PFSK-1 (cell line): Measurements from ENCODE around the gene LIPC.

Source experiments
- FOXP2 ChIP-seq: optimal IDR thresholded peaks from 2 replicates; pipeline ENCODE3; 2011; ENCODE audit warnings: borderline replicate concordance, control low read depth, inconsistent platforms; ENCODE audit not compliant: insufficient read depth; ENCODE audit errors: extremely low read length, extremely low read depth
- POLR2AphosphoS5 ChIP-seq: IDR thresholded peaks from 2 replicates; pipeline ENCODE4 v1.6.1; 2012; ENCODE audit warnings: low read depth, mild to moderate bottlenecking, control low read depth, low read length, moderate library complexity
- SIN3A ChIP-seq: IDR thresholded peaks from 2 replicates; pipeline ENCODE4 v1.6.1; 2012; ENCODE audit warnings: mild to moderate bottlenecking, low read length, moderate library complexity, borderline replicate concordance; ENCODE audit not compliant: insufficient read depth
- TAF1 ChIP-seq: IDR thresholded peaks from 2 replicates; pipeline ENCODE4 v1.6.1; 2012; ENCODE audit warnings: low read length, control low read depth, borderline replicate concordance; ENCODE audit not compliant: insufficient read depth
- TF ChIP-seq, protein P1 (sequence below), 2 experiments: IDR thresholded peaks; 2 replicates each; pipeline versions ENCODE4 v1.6.1 to v1.8.0; 2011 to 2012; ENCODE audit warnings: low read depth in 2 of 2, low read length in 2 of 2, control low read depth in 1 of 2, inconsistent platforms in 1 of 2, mild to moderate bottlenecking in 1 of 2, moderate library complexity in 1 of 2; ENCODE audit not compliant: insufficient read depth in 1 of 2

LIPC gene

DNA sequence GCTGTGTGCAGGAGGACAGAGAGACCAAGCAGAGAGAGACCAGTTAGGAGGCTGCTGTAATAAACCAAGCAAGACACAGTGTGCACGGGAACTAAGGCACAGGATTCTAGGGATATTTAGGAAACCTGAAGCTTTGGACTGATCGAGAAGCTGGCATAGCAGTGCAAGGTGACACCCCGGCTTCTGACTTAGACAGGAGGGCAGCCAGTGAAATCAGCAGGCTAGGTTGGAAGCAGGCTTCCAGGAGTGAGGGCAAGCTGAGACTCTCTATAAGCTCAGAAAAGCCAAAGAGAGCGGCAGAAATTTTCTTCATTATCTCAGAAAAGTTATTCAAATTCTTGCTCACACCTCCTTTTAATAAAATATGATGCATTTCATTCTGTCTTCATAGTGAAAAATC, 104.6 kb downstream of the LIPC start:
- no peak for TF ChIP-seq TAF1
- no peak for TF ChIP-seq SIN3A
- TF ChIP-seq POLR2AphosphoS5 = no peak
- no peak for TF ChIP-seq FOXP2
- TF ChIP-seq, protein P1, sequence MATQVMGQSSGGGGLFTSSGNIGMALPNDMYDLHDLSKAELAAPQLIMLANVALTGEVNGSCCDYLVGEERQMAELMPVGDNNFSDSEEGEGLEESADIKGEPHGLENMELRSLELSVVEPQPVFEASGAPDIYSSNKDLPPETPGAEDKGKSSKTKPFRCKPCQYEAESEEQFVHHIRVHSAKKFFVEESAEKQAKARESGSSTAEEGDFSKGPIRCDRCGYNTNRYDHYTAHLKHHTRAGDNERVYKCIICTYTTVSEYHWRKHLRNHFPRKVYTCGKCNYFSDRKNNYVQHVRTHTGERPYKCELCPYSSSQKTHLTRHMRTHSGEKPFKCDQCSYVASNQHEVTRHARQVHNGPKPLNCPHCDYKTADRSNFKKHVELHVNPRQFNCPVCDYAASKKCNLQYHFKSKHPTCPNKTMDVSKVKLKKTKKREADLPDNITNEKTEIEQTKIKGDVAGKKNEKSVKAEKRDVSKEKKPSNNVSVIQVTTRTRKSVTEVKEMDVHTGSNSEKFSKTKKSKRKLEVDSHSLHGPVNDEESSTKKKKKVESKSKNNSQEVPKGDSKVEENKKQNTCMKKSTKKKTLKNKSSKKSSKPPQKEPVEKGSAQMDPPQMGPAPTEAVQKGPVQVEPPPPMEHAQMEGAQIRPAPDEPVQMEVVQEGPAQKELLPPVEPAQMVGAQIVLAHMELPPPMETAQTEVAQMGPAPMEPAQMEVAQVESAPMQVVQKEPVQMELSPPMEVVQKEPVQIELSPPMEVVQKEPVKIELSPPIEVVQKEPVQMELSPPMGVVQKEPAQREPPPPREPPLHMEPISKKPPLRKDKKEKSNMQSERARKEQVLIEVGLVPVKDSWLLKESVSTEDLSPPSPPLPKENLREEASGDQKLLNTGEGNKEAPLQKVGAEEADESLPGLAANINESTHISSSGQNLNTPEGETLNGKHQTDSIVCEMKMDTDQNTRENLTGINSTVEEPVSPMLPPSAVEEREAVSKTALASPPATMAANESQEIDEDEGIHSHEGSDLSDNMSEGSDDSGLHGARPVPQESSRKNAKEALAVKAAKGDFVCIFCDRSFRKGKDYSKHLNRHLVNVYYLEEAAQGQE (IDR thresholded peaks at IDR 0.05; ENCODE audit: insufficient read depth in 1 of 2, low read depth in 2 of 2, low read length in 2 of 2) = no peak

DNA sequence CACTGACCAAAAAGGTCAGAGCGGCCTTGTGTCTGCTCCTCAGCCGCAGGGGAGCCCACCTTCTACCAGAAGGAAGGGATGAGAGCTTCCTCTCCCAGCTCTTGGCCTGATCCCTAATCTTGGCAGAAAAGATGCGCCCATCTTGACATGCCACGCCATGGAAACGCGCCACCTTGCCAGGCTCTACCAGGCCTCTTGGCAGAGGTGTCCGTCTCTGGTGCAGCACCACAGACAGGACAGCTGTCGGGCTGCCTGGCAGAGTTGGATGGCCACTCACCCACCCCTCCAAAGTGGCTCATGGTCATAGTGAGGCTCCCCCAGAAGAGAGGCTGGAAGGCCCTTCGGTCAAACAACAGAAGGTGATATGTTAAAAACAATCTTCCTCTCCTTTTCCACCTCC, 105.2 kb downstream of the LIPC start:
- no peak for TF ChIP-seq SIN3A

DNA sequence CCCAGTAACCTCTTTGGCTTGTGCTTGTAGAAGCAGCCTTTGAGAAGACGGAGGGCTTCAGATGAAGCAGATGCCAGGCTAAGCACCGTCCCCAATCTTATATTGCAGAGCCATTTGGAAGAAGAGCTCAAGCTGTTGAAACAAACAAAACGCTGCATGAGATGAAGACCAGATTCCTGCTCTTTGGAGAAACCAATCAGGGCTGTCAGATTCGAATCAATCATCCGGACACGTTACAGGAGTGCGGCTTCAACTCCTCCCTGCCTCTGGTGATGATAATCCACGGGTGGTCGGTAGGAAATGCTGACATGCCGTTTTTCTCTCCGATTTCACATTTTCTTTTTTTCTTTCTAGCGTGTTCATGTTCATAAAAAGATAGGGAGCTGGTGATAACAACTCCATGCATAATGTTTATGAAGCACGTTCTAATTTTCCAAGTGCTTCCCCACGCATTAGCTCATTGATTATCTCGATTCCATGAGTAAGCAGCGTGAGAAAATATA, 106.5 kb downstream of the LIPC start:
- TF ChIP-seq POLR2AphosphoS5 (no peak), SIN3A (no peak), FOXP2 (no peak), TAF1 (no peak)
- TF ChIP-seq, protein P1 (IDR thresholded peaks at IDR 0.05; ENCODE audit: insufficient read depth in 1 of 2, low read depth in 2 of 2, low read length in 2 of 2) = no peak

DNA sequence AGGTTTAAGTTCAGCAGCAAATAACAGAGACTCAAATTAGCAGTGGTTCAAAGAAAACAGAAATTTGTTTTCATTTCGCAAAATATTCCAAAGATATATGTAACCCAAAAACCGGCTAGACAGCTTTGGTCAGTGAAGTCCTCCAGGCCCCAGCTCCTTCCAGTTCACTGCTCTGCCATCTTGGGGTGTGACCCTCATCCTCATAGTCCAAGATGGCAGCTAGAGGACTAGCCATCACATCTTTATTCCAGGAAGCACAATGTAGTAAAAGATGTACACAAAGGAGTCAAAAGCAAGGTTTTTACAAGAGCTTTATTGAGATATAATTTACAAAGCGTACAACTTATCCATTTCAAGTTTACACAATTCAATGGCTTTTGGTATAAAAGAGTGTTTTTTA, 107.1 kb downstream of the LIPC start:
- TF ChIP-seq SIN3A (no peak), TAF1 (no peak), FOXP2 (no peak), POLR2AphosphoS5 (no peak)
- TF ChIP-seq, protein P1 (IDR thresholded peaks at IDR 0.05; ENCODE audit: insufficient read depth in 1 of 2, low read depth in 2 of 2, low read length in 2 of 2) = no peak

DNA sequence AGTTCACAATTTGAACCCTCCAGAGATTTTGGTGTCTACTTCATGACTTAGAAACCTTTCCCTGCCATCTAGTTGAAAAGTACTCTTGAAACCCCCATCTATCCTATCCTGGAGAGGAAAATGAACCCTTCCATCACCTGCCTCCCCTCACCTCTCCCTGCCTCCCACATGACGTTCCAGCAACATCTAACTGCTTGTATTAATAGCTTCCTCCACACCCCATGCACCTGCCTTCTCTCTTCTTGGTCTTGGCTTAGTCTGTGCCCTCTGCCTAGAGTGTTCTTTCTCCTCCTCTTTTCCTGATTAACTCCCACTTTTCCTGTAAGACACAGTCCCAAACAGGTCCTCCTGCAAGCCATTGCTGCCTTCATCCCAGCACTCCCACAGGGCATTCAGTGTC, 107.8 kb downstream of the LIPC start:
- TF ChIP-seq SIN3A (no peak), TAF1 (no peak), POLR2AphosphoS5 (no peak)
- TF ChIP-seq, protein P1 (IDR thresholded peaks at IDR 0.05; ENCODE audit: insufficient read depth in 1 of 2, low read depth in 2 of 2, low read length in 2 of 2) = no peak
